ENCODE data around the gene ACIN1. TPM values are rescaled to one million over a fixed set of nuclear protein-coding genes. Genes with fewer than 3 reads are reported as not detected.

ACIN1 gene
- total and polyA plus RNA-seq, 9 of the 15 experiments (the other 6 are each of a cell fraction or from before 2014, with no cell fraction given), result 5.0 to 196 (median 129) TPM

GRCh38 chr14:23056145-23056955 is 38.6 kb downstream of the ACIN1 start (continued):
- no peak for TF ChIP-seq RBM17 (IDR thresholded peaks at IDR 0.05; ENCODE audit: borderline replicate concordance, low read depth, low read length)
- no peak for TF ChIP-seq CBX5 (IDR thresholded peaks at IDR 0.05; ENCODE audit: borderline replicate concordance, low read depth)
- no peak for TF ChIP-seq THRAP3 (IDR thresholded peaks at IDR 0.05; ENCODE audit: borderline replicate concordance)
- peak; percentile 83 to 90 (median 87) for TF ChIP-seq CTCF (IDR thresholded peaks at IDR 0.05 in 2 of 3, conservative IDR thresholded peaks at IDR 0.05 in 1 of 3; ENCODE audit: insufficient read depth in 2 of 3, low read depth in 1 of 3, low read length in 3 of 3)
- TF ChIP-seq ADNP (tag; IDR thresholded peaks at IDR 0.05), result no peak
- peak; percentile 57 for TF ChIP-seq ATF7 (IDR thresholded peaks at IDR 0.05)
- no peak for TF ChIP-seq ATF1 (CRISPR knock-in tag; IDR thresholded peaks at IDR 0.05)
- peak; percentile 41; the same call in 1 of the 2 replicates for TF ChIP-seq ATF1 (tag; IDR thresholded peaks at IDR 0.05)
- TF ChIP-seq ELK3 (CRISPR knock-in tag; IDR thresholded peaks at IDR 0.05), result no peak
- TF ChIP-seq GTF2A2 (tag; IDR thresholded peaks at IDR 0.05), result no peak
- TF ChIP-seq TRIM25 (IDR thresholded peaks at IDR 0.05; ENCODE audit: borderline replicate concordance), result no peak
- peak in 1 of 2 experiments; percentile 42; a peak in 1 of 4 replicates for TF ChIP-seq TBL1XR1 (IDR thresholded peaks at IDR 0.05; ENCODE audit: low read length in 2 of 2)
- TF ChIP-seq HNRNPH1 (optimal IDR thresholded peaks at IDR 0.05; ENCODE audit: low read depth, low read length), result no peak
- TF ChIP-seq MTF1 (CRISPR knock-in tag; IDR thresholded peaks at IDR 0.05; ENCODE audit: borderline replicate concordance), result no peak
- TF ChIP-seq NR2C2 (CRISPR knock-in tag; IDR thresholded peaks at IDR 0.05), result no peak
- TF ChIP-seq NR2C2 (tag; IDR thresholded peaks at IDR 0.05), result no peak
- TF ChIP-seq XRCC5 (IDR thresholded peaks at IDR 0.05; ENCODE audit: low read depth, low read length), result peak; percentile 80; the same call in 1 of the 2 replicates

Measured in K562 (cell line).